Retinal pigment epithelial cell (primary cell): ENCODE measurements around the gene PGM1.

Experiments
- DNase-seq: peaks from one replicate; pipeline ENCODE4 v3.0.0-alpha.2; 2010; ENCODE audit warnings: low read depth
- H3K4me3 ChIP-seq: 2 replicates; pipeline ENCODE4 v1.5.1; 2011; ENCODE audit warnings: mild to moderate bottlenecking, low read length, control low read depth, moderate library complexity
- CTCF ChIP-seq: conservative IDR thresholded peaks from 2 replicates; pipeline ENCODE4 v1.5.1; 2011; ENCODE audit warnings: low read depth, low read length, control low read depth, inconsistent platforms

The PGM1 gene

GRCh38 chr1:63601061-63601460 is 7.8 kb downstream of the PGM1 start:
- TF ChIP-seq CTCF: no peak
- H3K4me3 ChIP-seq: no peak overlapping the region
- DNase-seq: no peak

- DNase-seq: no peak
- no peak overlapping the region for H3K4me3 ChIP-seq
- no peak for TF ChIP-seq CTCF
These were observed 8.3 kb downstream of the PGM1 start for GRCh38 chr1:63601463-63601862.

GRCh38 chr1:63601912-63602311 is 8.7 kb downstream of the PGM1 start:
- H3K4me3 ChIP-seq: no peak overlapping the region
- no peak for DNase-seq
- TF ChIP-seq CTCF: no peak

- DNase-seq: no peak
- no peak overlapping the region for H3K4me3 ChIP-seq
- no peak for TF ChIP-seq CTCF
These were observed 9.4 kb downstream of the PGM1 start for GRCh38 chr1:63602629-63603028.

- no peak for DNase-seq
- no peak overlapping the region for H3K4me3 ChIP-seq
- TF ChIP-seq CTCF: no peak
These were observed 10.6 kb downstream of the PGM1 start for GRCh38 chr1:63603810-63604209.

- TF ChIP-seq CTCF: no peak
- no peak for DNase-seq
- H3K4me3 ChIP-seq: no peak overlapping the region
These were observed 14.1 kb downstream of the PGM1 start for GRCh38 chr1:63607322-63607721.

- DNase-seq: no peak
These were observed 18.0 kb downstream of the PGM1 start for GRCh38 chr1:63611231-63611630.

More at GRCh38 chr1:63611231-63611630, 18.0 kb downstream of the PGM1 start:
- H3K4me3 ChIP-seq: no peak overlapping the region
- no peak for TF ChIP-seq CTCF
